HepG2 (cell line): Measurements from ENCODE around the gene GPR37. TPM values are rescaled to one million over a fixed set of nuclear protein-coding genes. Genes with fewer than 3 reads are reported as not detected.

Experiments used
- ATAC-seq: fragments of 200-7000 bp; cut with Tn5 transposase; 3 replicates; pipeline ENCODE4 v1.9.1; 2020; ENCODE audit warnings: mild to moderate bottlenecking, moderate library complexity
- BruUV-seq: library from RNA; stranded (reverse); fragments of 400-500 nt; replicated peaks from 2 replicates; lab custom pipeline; 2021; lab: Mats Ljungman, UMichigan
- CTCF ChIA-PET: fragments of 300-600 bp; formaldehyde crosslinking; extraction: SDS; loops from one replicate; lab custom pipeline; 2021; ENCODE audit warnings: low total read pairs, inconsistent platforms, low intra/inter-chr PET ratio; lab: Yijun Ruan, JAX
- POLR2A ChIA-PET: fragments of 350-600 bp; sonication (Branson Sonifier 250); formaldehyde crosslinking; loops from one replicate; lab custom pipeline; 2020; ENCODE audit warnings: antibody characterized with exemption, inconsistent platforms; lab: Yijun Ruan, JAX
- DNase-seq: peaks from one replicate; pipeline ENCODE4 v3.0.0-alpha.2; 2015; ENCODE audit warnings: low spot score
- FAIRE-seq: peaks from 3 replicates; lab custom pipeline; 2011; peaks lifted over from hg19 to GRCh38; lab: Jason Lieb, UNC
- H2AFZ ChIP-seq: one replicate; pipeline ENCODE4 v1.6.1; 2011; ENCODE audit warnings: low read length, inconsistent platforms
- H3K27ac ChIP-seq: fragments of 300-600 bp; 3 replicates; pipeline ENCODE4 v1.8.0; 2011; ENCODE audit warnings: mixed run types, mild to moderate bottlenecking, mixed read lengths, low read length, inconsistent platforms; ENCODE audit not compliant: insufficient read depth; ENCODE audit errors: extremely low read length
- H3K27me3 ChIP-seq, 2 experiments: fragments of 200-600 bp in 1 of 2; 2 replicates in 1 of 2; 3 replicates in 1 of 2; pipeline versions ENCODE4 v1.6.0 to v1.8.0; 2011; ENCODE audit warnings: low read length in 2 of 2, mild to moderate bottlenecking in 2 of 2, moderate library complexity in 2 of 2, inconsistent platforms in 1 of 2; ENCODE audit not compliant: insufficient read depth in 2 of 2, control insufficient read depth in 1 of 2
- H3K36me3 ChIP-seq, 2 experiments: fragments of 200-600 bp in 1 of 2; replicated peaks in 1 of 2; 2 replicates in 1 of 2; 3 replicates in 1 of 2; pipeline versions ENCODE4 v1.5.1 to v1.8.0; 2011; ENCODE audit warnings: low read length in 2 of 2, inconsistent platforms in 1 of 2; ENCODE audit not compliant: insufficient read depth in 2 of 2, control insufficient read depth in 1 of 2
- H3K4me1 ChIP-seq: 2 replicates; pipeline ENCODE4 v1.5.1; 2012; ENCODE audit warnings: low read length, inconsistent platforms; ENCODE audit not compliant: insufficient read depth
- H3K4me2 ChIP-seq: 2 replicates; pipeline ENCODE4 v1.6.0; 2011; ENCODE audit warnings: low read depth, low read length, inconsistent platforms
- H3K4me3 ChIP-seq, 3 experiments: fragments of 200-600 bp in 1 of 3; sonication (generic), shearing (Covaris generic) in 1 of 3; replicated peaks in 1 of 3; 2 replicates each; pipeline ENCODE4 v1.5.1; 2011 to 2016; ENCODE audit warnings: low read length in 3 of 3, inconsistent platforms in 2 of 3, low read depth in 2 of 3, mild to moderate bottlenecking in 2 of 3, control low read depth in 1 of 3, mixed read lengths in 1 of 3; ENCODE audit not compliant: insufficient read depth in 1 of 3
- H3K79me2 ChIP-seq: one replicate; pipeline ENCODE4 v1.6.1; 2011; ENCODE audit warnings: low read length, inconsistent platforms; ENCODE audit not compliant: insufficient read depth
- H3K9ac ChIP-seq: 2 replicates; pipeline ENCODE4 v1.6.0; 2011; ENCODE audit warnings: mild to moderate bottlenecking, low read depth, low read length, inconsistent platforms; ENCODE audit not compliant: insufficient read depth
- H3K9me3 ChIP-seq: 2 replicates; pipeline ENCODE4 v1.5.1; 2012; ENCODE audit warnings: mild to moderate bottlenecking, low read length
- H4K20me1 ChIP-seq: 2 replicates; pipeline ENCODE4 v1.6.0; 2011; ENCODE audit warnings: inconsistent platforms, mild to moderate bottlenecking, low read length, moderate library complexity; ENCODE audit not compliant: insufficient read depth
- FOSL1 ChIP-seq: sonication (generic); formaldehyde crosslinking; IDR thresholded peaks from 2 replicates; pipeline ENCODE4 v1.9.0; 2021; ENCODE audit warnings: missing genetic modification reagents, borderline replicate concordance
- FOXJ3 ChIP-seq: sonication (generic); formaldehyde crosslinking; IDR thresholded peaks from 2 replicates; pipeline ENCODE4 v1.4.0; 2020; ENCODE audit warnings: missing genetic modification reagents, mild to moderate bottlenecking, borderline replicate concordance
- HNRNPLL ChIP-seq: fragments of 200-400 bp; formaldehyde crosslinking; IDR thresholded peaks from 2 replicates; pipeline ENCODE4 v1.6.1; 2017; ENCODE audit warnings: mild to moderate bottlenecking, low read depth, low read length; ENCODE audit not compliant: poor library complexity, severe bottlenecking
- ZBTB20 ChIP-seq: sonication (generic); formaldehyde crosslinking; IDR thresholded peaks from 2 replicates; pipeline ENCODE4 v1.8.1; 2023; ENCODE audit warnings: missing genetic modification reagents, low read depth, mild to moderate bottlenecking, borderline replicate concordance
- ZNF329 ChIP-seq: sonication (generic); formaldehyde crosslinking; IDR thresholded peaks from 2 replicates; pipeline ENCODE4 v1.9.0; 2021; ENCODE audit warnings: low read depth, mild to moderate bottlenecking, missing genetic modification reagents
- ZNF33B ChIP-seq: sonication (generic); formaldehyde crosslinking; IDR thresholded peaks from 2 replicates; pipeline ENCODE4 v1.5.1; 2020; ENCODE audit warnings: mild to moderate bottlenecking, missing genetic modification reagents
- ZNF644 ChIP-seq: IDR thresholded peaks from 2 replicates; pipeline ENCODE4 v1.6.1; 2016; ENCODE audit warnings: low read depth
- WGBS: methylation state at CpG from one replicate; pipeline ENCODE4 v1.1.6; 2017; ENCODE audit warnings: low lambda C conversion rate; 5-methylcytosine and 5-hydroxymethylcytosine counted together
- in situ Hi-C: cut with HindIII; loops from 2 replicates; pipeline ENCODE4 v1.10.0; 2017; ENCODE audit warnings: low pct_unique_long_range_greater_than_20kb; ENCODE audit not compliant: extremely low pct_ligation_motif_present
- intact Hi-C: fragments of 100-400 bp; cut with micrococcal nuclease; formaldehyde crosslinking; loops from one replicate; pipeline ENCODE4 v1.10.0; 2022; ENCODE audit not compliant: unreplicated experiment
- polyA plus RNA-seq, 8 experiments: library from polyadenylated mRNA; depleted of rRNA in 3 of 8; stranded (reverse) in 7 of 8; unstranded in 1 of 8; fragments of >200 nt; fragmentation: Illumina TruSeq in 4 of 8; extraction: Trizol in 4 of 8; gene quantifications; 2 replicates each; pipeline versions ENCODE4 v1.2.1 to v1.2.3, GENCODE V29; 2011 to 2016; ENCODE audit warnings: low read depth in 4 of 8, missing spikeins in 1 of 8, mixed read lengths in 1 of 8; ENCODE audit not compliant: insufficient read depth in 1 of 8
- total RNA-seq, 5 experiments: library from RNA; depleted of rRNA; stranded (reverse); fragments of >200 nt; fragmentation: Illumina TruSeq; extraction: Trizol; gene quantifications; 2 replicates each; pipeline ENCODE4 v1.2.3, GENCODE V29; 2016; ENCODE audit warnings: low read depth in 1 of 5
- TF ChIP-seq, protein P1 (sequence below): sonication (generic); formaldehyde crosslinking; IDR thresholded peaks from 2 replicates; pipeline ENCODE4 v1.5.0; 2020; ENCODE audit warnings: missing genetic modification reagents
- TF ChIP-seq, protein P2 (sequence below): sonication (generic); formaldehyde crosslinking; IDR thresholded peaks from 2 replicates; pipeline ENCODE4 v1.4.0; 2020; ENCODE audit warnings: missing genetic modification reagents; ENCODE audit errors: not compliant biosample characterization

The GPR37 gene
- total and polyA plus RNA-seq, 2 of the 13 experiments (the other 11 are each of a cell fraction or from before 2014, with no cell fraction given), result not detected

DNA sequence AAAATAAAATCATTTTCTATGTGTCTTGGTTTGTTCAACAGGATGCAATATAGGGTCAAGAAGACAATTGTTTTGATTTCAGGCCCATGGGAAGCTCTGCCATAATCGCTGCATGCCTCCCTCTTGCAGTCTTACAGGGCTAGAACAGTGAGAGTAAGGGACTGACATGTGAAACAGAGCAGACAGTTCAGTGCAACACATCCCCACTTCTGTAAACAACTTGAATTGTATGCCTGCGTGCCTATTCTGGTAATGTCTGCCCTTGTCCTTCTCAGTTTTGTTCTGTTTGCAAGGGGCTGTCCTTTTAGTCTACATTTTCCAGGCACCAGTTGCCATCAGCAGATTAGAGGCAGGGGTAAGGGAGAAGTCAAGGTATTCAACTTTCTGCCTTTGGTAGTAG, 34.8 kb upstream of the GPR37 start:
- H3K9ac ChIP-seq, result no peak overlapping the region
- ATAC-seq, result no peak
- H3K27me3 ChIP-seq, result no peaks in the 10 kb centered on the region
- no peak overlapping the region for H3K4me2 ChIP-seq
- WGBS, result 26% methylated on average over 2 of the region's 2 CpGs
- CTCF ChIA-PET, result no interaction called here
- intact Hi-C loops (no loop called here), in situ Hi-C loops (no loop called here)
- no peaks in the 10 kb centered on the region for H4K20me1 ChIP-seq
- H3K36me3 ChIP-seq, result no peaks in the 10 kb centered on the region
- H3K4me1 ChIP-seq, result peaks cover 13% of the 10 kb centered on the region
- H3K27ac ChIP-seq, result no peak overlapping the region
- no peak for FAIRE-seq
- BruUV-seq, result no TSS peak
- H3K9me3 ChIP-seq, result no peaks in the 10 kb centered on the region
- no peak overlapping the region for H2AFZ ChIP-seq
- no peak for DNase-seq
- H3K4me3 ChIP-seq, result no peak overlapping the region
- TF ChIP-seq, protein P1, sequence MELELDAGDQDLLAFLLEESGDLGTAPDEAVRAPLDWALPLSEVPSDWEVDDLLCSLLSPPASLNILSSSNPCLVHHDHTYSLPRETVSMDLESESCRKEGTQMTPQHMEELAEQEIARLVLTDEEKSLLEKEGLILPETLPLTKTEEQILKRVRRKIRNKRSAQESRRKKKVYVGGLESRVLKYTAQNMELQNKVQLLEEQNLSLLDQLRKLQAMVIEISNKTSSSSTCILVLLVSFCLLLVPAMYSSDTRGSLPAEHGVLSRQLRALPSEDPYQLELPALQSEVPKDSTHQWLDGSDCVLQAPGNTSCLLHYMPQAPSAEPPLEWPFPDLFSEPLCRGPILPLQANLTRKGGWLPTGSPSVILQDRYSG (CRISPR knock-in tag), result no peak
- TF ChIP-seq ZNF644 (CRISPR knock-in tag), result no peak
- TF ChIP-seq, protein P2, sequence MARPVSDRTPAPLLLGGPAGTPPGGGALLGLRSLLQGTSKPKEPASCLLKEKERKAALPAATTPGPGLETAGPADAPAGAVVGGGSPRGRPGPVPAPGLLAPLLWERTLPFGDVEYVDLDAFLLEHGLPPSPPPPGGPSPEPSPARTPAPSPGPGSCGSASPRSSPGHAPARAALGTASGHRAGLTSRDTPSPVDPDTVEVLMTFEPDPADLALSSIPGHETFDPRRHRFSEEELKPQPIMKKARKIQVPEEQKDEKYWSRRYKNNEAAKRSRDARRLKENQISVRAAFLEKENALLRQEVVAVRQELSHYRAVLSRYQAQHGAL (CRISPR knock-in tag), result no peak
- no peak for TF ChIP-seq FOSL1 (CRISPR knock-in tag)
- H3K79me2 ChIP-seq, result no peaks in the 10 kb centered on the region
- POLR2A ChIA-PET, result no interaction called here

DNA sequence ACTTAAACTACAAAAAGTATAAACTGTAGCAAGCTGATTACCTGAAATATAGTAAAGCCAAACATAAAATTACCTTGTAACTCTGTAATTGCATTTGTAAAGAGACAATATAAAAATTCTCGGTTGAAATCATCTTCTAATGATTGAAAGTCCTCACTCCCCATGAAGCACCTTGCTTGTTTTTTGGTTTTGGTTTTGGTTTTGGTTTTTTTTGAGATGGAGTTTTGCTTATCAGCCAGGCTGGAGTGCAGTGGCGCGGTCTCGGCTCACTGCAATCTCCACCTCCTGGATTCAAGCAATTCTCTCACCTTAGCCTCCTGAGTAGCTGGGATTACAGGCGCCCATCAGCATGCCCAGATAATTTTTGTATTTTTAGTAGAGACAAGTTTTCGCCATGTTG, 33.9 kb upstream of the GPR37 start:
- Histone ChIP-seq H3K9me3 (no peaks in the 10 kb centered on the region), H3K27ac (no peak overlapping the region), H3K4me1 (peaks cover 13% of the 10 kb centered on the region), H3K9ac (no peak overlapping the region), H3K79me2 (no peaks in the 10 kb centered on the region), H3K4me3 (no peak overlapping the region), H3K36me3 (no peaks in the 10 kb centered on the region), H3K4me2 (no peak overlapping the region), H4K20me1 (no peaks in the 10 kb centered on the region), H2AFZ (no peak overlapping the region), H3K27me3 (no peaks in the 10 kb centered on the region)
- DNase-seq (no peak), ATAC-seq (no peak), FAIRE-seq (no peak)
- no TSS peak for BruUV-seq
- intact Hi-C loops (no loop called here), in situ Hi-C loops (no loop called here)
- 65% methylated on average over 6 of the region's 6 CpGs for WGBS
- POLR2A ChIA-PET, result no interaction called here
- CTCF ChIA-PET, result no interaction called here
- TF ChIP-seq ZNF329 (no peak), HNRNPLL (no peak), ZBTB20 (CRISPR knock-in tag) (no peak), ZNF33B (CRISPR knock-in tag) (no peak), FOXJ3 (CRISPR knock-in tag) (no peak)
